Osteocyte (in vitro differentiated cells): Measurements from ENCODE around the gene MBP. TPM values are rescaled to one million over a fixed set of nuclear protein-coding genes. Genes with fewer than 3 reads are reported as not detected.

Experiments used
- DNase-seq: peaks from one replicate; pipeline ENCODE4 v3.0.0; 2021; ENCODE audit warnings: mixed read lengths; ENCODE audit not compliant: unreplicated experiment; ENCODE audit errors: extremely low spot score
- H3K27ac Mint-ChIP-seq: one replicate; pipeline ENCODE4 v1.8.0; 2021; ENCODE audit warnings: mild to moderate bottlenecking, mixed read lengths; ENCODE audit not compliant: unreplicated experiment
- H3K27me3 Mint-ChIP-seq: one replicate; pipeline ENCODE4 v1.8.0; 2021; ENCODE audit warnings: mixed read lengths; ENCODE audit not compliant: unreplicated experiment
- H3K36me3 Mint-ChIP-seq: one replicate; pipeline ENCODE4 v1.8.0; 2021; ENCODE audit warnings: mixed read lengths; ENCODE audit not compliant: unreplicated experiment
- H3K4me1 Mint-ChIP-seq: one replicate; pipeline ENCODE4 v1.8.0; 2021; ENCODE audit warnings: mixed read lengths; ENCODE audit not compliant: unreplicated experiment
- H3K4me3 Mint-ChIP-seq: one replicate; pipeline ENCODE4 v1.8.0; 2021; ENCODE audit warnings: mild to moderate bottlenecking, moderate library complexity, mixed read lengths; ENCODE audit not compliant: unreplicated experiment
- H3K9me3 Mint-ChIP-seq: one replicate; pipeline ENCODE4 v1.8.0; 2021; ENCODE audit warnings: mixed read lengths; ENCODE audit not compliant: unreplicated experiment
- total RNA-seq: library from RNA; stranded (reverse); gene quantifications from 2 replicates; pipeline ENCODE4 v1.2.1, GENCODE V29; 2021
- TF ChIP-seq, protein P1 (sequence below): fragments of 200-600 bp; sonication (generic); IDR thresholded peaks from 2 replicates; pipeline ENCODE4 v1.5.0; 2021; ENCODE audit warnings: antibody characterized with exemption, mild to moderate bottlenecking, moderate library complexity

MBP gene
- total RNA-seq, 1 donor from 2014 or later, result 18.6 TPM

DNA sequence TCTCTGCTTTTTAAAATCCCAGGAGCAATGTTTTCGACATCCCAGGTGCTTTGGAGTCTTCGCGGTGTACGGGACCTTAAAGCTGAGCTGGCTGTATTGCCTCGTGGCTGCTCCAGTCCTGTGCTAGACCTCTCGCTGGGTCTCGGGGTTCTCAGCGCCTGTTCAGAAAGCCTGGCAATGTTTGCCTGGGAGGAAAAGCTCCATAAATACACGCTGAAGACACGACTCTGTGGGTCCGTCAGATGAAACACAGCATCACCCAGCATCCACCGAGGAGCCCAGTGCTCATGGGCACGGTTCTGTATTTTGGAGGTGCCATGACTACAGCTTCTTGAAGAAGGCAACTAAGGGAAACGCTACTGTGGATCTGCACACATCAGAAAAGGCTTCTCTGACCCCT, 21.6 kb downstream of the MBP start:
- DNase-seq, result peak; percentile 75
- H3K27me3 Mint-ChIP-seq, result no peaks in the 10 kb centered on the region
- H3K9me3 Mint-ChIP-seq, result no peaks in the 10 kb centered on the region
- H3K4me3 Mint-ChIP-seq, result no peak overlapping the region
- no peak overlapping the region for H3K27ac Mint-ChIP-seq
- peaks cover 67% of the 10 kb centered on the region for H3K4me1 Mint-ChIP-seq
- H3K36me3 Mint-ChIP-seq, result no peaks in the 10 kb centered on the region
- TF ChIP-seq, protein P1, sequence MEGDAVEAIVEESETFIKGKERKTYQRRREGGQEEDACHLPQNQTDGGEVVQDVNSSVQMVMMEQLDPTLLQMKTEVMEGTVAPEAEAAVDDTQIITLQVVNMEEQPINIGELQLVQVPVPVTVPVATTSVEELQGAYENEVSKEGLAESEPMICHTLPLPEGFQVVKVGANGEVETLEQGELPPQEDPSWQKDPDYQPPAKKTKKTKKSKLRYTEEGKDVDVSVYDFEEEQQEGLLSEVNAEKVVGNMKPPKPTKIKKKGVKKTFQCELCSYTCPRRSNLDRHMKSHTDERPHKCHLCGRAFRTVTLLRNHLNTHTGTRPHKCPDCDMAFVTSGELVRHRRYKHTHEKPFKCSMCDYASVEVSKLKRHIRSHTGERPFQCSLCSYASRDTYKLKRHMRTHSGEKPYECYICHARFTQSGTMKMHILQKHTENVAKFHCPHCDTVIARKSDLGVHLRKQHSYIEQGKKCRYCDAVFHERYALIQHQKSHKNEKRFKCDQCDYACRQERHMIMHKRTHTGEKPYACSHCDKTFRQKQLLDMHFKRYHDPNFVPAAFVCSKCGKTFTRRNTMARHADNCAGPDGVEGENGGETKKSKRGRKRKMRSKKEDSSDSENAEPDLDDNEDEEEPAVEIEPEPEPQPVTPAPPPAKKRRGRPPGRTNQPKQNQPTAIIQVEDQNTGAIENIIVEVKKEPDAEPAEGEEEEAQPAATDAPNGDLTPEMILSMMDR, result no peak

DNA sequence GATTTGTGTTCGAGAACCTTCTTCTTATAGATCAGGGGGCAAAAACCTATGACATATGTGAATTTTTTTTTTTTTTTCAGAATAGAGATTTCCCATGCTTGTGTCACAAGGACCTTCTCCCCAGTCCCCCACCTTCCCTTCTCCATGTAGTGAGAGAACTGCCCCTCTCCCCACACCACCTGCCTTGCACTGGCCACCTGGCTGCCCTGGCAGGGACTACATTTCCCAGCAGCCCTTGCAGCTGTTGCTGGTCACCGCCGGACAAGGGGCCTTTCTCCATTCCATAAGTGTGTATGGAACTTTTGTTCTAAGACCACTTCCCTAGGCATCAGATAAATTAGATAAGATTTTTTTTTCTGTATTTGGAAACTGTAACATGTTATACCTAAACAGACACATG, 22.2 kb downstream of the MBP start:
- Mint-ChIP-seq H3K27me3 (no peaks in the 10 kb centered on the region), H3K4me1 (peaks cover 70% of the 10 kb centered on the region), H3K4me3 (no peak overlapping the region), H3K36me3 (peaks cover 3% of the 10 kb centered on the region), H3K27ac (no peak overlapping the region), H3K9me3 (no peaks in the 10 kb centered on the region)
- TF ChIP-seq, protein P1, result no peak
- peak; percentile 40 for DNase-seq

DNA sequence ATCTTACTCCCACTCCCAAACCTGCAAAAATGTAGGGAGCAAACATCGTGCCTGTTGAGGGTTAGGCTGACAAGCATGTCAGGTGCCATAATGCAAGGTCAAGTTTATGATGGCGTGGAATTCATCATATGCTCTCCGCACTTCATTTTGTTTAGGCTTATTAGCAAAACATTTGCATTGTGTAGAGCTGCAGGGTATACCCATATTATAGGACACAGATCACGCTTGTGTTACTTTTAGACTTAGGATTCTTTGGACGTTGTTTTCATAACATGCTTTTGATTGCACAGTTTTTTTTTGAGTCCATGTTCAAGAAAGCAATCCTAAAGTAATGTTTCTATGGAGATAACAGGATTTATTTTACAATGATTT, 22.9 kb downstream of the MBP start:
- Mint-ChIP-seq H3K27ac (no peak overlapping the region), H3K27me3 (no peaks in the 10 kb centered on the region), H3K9me3 (no peaks in the 10 kb centered on the region), H3K36me3 (peaks cover 3% of the 10 kb centered on the region), H3K4me3 (no peak overlapping the region), H3K4me1 (peaks cover 70% of the 10 kb centered on the region)
- no peak for DNase-seq
- TF ChIP-seq, protein P1, result no peak

DNA sequence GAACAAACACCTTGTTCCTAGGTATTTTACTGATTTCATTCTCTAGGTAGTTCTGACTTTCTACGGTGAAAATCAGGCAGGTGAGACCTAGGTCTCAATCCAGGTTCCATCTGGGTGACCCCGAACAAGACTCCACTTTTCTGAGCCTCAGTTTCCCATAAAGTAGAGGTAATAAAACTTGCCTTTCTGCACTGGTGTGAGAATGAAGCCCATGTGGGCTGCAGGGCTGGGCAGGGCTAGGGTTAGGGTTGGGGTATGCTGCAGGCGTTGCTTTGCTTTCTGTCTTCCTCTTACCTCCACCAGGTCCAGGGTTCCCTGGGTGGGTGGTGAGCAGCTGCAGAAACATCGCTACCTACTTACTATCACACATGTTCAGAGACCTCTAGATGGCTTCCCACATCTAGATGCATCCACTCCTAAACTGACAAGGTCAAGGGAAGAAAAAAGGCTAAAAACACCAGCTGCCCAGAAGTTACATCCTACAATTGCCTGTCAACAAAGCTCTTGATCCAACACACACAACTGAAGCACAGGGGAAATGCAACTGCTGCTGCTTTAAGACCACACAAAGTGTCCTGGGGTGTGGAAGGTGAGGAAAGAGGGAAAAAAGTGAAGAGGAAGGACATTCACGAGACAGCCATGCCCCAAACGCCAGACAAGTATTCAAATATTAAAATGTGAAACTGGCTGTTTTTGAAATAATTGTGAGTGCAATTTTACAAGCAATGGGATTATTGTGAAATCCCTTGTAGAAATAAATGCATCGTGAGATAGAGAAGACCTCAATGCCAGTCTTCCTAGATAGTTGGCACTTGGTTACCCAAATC, 23.5 kb downstream of the MBP start:
- peak; percentile 49 for DNase-seq
- Mint-ChIP-seq H3K36me3 (peaks cover 3% of the 10 kb centered on the region), H3K4me1 (peaks cover 70% of the 10 kb centered on the region), H3K9me3 (no peaks in the 10 kb centered on the region), H3K27ac (peak overlapping the region; percentile 79), H3K4me3 (no peak overlapping the region), H3K27me3 (no peaks in the 10 kb centered on the region)
- TF ChIP-seq, protein P1, result no peak

DNA sequence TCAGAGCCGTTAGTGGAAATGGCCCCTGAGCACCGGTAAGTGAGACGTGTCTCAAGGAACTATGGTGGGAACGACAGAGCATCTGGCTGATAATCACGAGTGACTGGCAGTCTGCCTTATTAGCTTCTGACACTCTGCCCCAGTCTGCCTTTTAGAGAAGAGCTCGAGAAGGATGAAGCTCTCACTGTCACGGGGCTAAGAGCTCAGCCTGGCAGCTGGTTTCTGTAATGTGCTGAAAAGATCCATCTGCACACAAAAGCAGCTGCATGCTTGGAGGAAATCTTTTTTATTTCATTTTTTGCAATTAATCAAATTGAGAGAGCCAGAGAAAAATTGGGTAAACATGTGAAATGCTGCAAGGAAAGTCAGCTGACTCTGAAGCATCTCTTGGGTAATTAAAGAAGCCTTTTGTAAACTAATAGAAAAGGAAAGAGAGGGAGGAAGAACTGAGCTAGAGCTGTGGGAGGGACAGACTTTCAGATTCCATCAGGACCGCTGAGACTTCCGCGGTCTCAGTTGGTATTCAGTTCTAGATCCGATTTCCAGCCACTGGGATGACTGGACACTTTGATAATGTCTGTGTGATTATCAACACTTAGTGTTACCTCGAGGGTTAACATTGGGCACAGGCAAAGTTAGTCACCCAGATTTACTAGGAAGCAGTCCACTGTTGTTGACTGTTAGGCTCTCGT, 24.4 kb downstream of the MBP start:
- peak overlapping the region; percentile 79 for H3K27ac Mint-ChIP-seq
- peaks cover 76% of the 10 kb centered on the region for H3K4me1 Mint-ChIP-seq
- H3K36me3 Mint-ChIP-seq, result peaks cover 3% of the 10 kb centered on the region
- no peaks in the 10 kb centered on the region for H3K27me3 Mint-ChIP-seq
- no peaks in the 10 kb centered on the region for H3K9me3 Mint-ChIP-seq
- peak; percentile 60 for DNase-seq
- TF ChIP-seq, protein P1, result no peak
- H3K4me3 Mint-ChIP-seq, result peak overlapping the region; percentile 59
